K562 (cell line): Measurements from ENCODE around the gene ACSF3.

Experiments
- CEBPG ChIP-seq, 3 experiments: fragments of 200-800 bp in 1 of 3; sonication (Bioruptor generic) in 1 of 3; sonication (generic) in 1 of 3; formaldehyde crosslinking in 1 of 3; IDR thresholded peaks in 2 of 3; conservative IDR thresholded peaks in 1 of 3; 2 replicates each; pipeline versions ENCODE4 v1.6.1 to v1.8.0; 2016 to 2022; ENCODE audit warnings: missing compliant biosample characterization in 2 of 3, missing genetic modification characterization in 2 of 3, mild to moderate bottlenecking in 1 of 3, missing genetic modification reagents in 1 of 3
- CREM ChIP-seq: IDR thresholded peaks from 2 replicates; pipeline ENCODE4 v1.6.1; 2014; ENCODE audit warnings: antibody characterized with exemption, low read depth
- EZH2 ChIP-seq: IDR thresholded peaks from 2 replicates; pipeline ENCODE4 v1.6.1; 2012; ENCODE audit warnings: low read depth, mild to moderate bottlenecking, inconsistent platforms, low read length, borderline replicate concordance
- FOXK1 ChIP-seq: sonication (generic); formaldehyde crosslinking; IDR thresholded peaks from 2 replicates; pipeline ENCODE4 v1.8.0; 2022; ENCODE audit warnings: missing genetic modification reagents, mild to moderate bottlenecking, borderline replicate concordance
- MTA3 ChIP-seq: fragments of 450-650 bp; formaldehyde crosslinking; IDR thresholded peaks from 2 replicates; pipeline ENCODE4 v1.6.1; 2017; ENCODE audit warnings: mild to moderate bottlenecking, borderline replicate concordance
- ZNF282 ChIP-seq: sonication (generic); formaldehyde crosslinking; IDR thresholded peaks from 2 replicates; pipeline ENCODE4 v1.8.1; 2023; ENCODE audit warnings: missing genetic modification reagents
- TF ChIP-seq, protein P1 (sequence below), 3 experiments: IDR thresholded peaks in 2 of 3; conservative IDR thresholded peaks in 1 of 3; 2 replicates each; pipeline ENCODE4 v1.5.1; 2011 to 2012; ENCODE audit warnings: low read length in 3 of 3, mild to moderate bottlenecking in 3 of 3, control low read depth in 2 of 3, improper control_type of control experiment in 1 of 3, inconsistent platforms in 1 of 3, low read depth in 1 of 3, mixed read lengths in 1 of 3, moderate library complexity in 1 of 3; ENCODE audit not compliant: insufficient read depth in 2 of 3
- TF ChIP-seq, protein P2 (sequence below): sonication (generic); formaldehyde crosslinking; IDR thresholded peaks from 2 replicates; pipeline ENCODE4 v1.8.1; 2022; ENCODE audit warnings: missing genetic modification reagents
- TF ChIP-seq, protein P3 (sequence below): sonication (generic); formaldehyde crosslinking; IDR thresholded peaks from 2 replicates; pipeline ENCODE4 v1.8.0; 2022; ENCODE audit warnings: mild to moderate bottlenecking, missing genetic modification reagents

DNA sequence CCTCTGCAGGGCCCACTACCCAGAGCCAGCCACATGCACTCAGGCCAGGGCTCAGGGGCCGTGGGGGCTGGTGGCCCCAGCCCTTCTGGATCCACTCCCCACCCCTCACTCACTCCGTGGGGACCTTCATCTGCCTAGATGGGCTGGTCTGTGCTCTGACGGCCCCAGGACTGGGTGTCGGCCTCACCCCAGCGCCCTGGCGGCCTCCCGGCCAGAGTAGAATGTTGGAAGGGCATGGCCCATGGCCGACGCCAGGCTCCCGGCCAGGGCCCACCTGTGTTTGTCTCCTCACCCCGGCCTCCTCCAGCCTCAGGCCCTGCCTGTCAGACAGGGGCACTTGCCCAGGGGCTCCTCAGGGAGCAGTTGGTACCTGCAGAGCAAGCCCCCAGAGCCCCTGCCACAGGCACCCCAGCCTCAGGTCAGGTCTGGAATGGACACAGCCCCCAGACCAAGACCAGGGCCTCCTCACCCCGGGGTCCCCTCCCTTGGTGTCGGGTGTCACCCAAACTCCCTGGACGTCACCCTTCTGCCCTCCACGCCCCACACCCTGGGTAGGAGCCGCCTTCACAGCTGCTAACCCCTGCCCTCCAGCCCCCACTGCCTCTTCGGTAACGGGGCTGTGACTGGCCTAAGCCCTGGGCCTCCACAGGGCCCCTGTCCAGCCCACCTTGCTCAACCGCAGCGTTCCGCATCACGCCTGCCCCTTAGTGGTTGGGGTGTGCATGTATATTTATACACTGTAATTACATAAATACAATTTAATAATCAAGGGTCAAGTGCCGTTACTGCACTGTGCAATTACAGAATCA is 74.9 kb downstream of the ACSF3 start:
- TF ChIP-seq ZNF282 (CRISPR knock-in tag) = no peak
- no peak for TF ChIP-seq MTA3
- TF ChIP-seq, protein P1, sequence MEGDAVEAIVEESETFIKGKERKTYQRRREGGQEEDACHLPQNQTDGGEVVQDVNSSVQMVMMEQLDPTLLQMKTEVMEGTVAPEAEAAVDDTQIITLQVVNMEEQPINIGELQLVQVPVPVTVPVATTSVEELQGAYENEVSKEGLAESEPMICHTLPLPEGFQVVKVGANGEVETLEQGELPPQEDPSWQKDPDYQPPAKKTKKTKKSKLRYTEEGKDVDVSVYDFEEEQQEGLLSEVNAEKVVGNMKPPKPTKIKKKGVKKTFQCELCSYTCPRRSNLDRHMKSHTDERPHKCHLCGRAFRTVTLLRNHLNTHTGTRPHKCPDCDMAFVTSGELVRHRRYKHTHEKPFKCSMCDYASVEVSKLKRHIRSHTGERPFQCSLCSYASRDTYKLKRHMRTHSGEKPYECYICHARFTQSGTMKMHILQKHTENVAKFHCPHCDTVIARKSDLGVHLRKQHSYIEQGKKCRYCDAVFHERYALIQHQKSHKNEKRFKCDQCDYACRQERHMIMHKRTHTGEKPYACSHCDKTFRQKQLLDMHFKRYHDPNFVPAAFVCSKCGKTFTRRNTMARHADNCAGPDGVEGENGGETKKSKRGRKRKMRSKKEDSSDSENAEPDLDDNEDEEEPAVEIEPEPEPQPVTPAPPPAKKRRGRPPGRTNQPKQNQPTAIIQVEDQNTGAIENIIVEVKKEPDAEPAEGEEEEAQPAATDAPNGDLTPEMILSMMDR (IDR thresholded peaks at IDR 0.05 in 2 of 3, conservative IDR thresholded peaks at IDR 0.05 in 1 of 3; ENCODE audit: insufficient read depth in 2 of 3, low read depth in 1 of 3, low read length in 3 of 3) = peak in 2 of 3 experiments; percentile 30 to 38; a peak in 2 of 6 replicates
- TF ChIP-seq, protein P2, sequence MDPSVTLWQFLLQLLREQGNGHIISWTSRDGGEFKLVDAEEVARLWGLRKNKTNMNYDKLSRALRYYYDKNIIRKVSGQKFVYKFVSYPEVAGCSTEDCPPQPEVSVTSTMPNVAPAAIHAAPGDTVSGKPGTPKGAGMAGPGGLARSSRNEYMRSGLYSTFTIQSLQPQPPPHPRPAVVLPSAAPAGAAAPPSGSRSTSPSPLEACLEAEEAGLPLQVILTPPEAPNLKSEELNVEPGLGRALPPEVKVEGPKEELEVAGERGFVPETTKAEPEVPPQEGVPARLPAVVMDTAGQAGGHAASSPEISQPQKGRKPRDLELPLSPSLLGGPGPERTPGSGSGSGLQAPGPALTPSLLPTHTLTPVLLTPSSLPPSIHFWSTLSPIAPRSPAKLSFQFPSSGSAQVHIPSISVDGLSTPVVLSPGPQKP (CRISPR knock-in tag) = no peak
- TF ChIP-seq, protein P3, sequence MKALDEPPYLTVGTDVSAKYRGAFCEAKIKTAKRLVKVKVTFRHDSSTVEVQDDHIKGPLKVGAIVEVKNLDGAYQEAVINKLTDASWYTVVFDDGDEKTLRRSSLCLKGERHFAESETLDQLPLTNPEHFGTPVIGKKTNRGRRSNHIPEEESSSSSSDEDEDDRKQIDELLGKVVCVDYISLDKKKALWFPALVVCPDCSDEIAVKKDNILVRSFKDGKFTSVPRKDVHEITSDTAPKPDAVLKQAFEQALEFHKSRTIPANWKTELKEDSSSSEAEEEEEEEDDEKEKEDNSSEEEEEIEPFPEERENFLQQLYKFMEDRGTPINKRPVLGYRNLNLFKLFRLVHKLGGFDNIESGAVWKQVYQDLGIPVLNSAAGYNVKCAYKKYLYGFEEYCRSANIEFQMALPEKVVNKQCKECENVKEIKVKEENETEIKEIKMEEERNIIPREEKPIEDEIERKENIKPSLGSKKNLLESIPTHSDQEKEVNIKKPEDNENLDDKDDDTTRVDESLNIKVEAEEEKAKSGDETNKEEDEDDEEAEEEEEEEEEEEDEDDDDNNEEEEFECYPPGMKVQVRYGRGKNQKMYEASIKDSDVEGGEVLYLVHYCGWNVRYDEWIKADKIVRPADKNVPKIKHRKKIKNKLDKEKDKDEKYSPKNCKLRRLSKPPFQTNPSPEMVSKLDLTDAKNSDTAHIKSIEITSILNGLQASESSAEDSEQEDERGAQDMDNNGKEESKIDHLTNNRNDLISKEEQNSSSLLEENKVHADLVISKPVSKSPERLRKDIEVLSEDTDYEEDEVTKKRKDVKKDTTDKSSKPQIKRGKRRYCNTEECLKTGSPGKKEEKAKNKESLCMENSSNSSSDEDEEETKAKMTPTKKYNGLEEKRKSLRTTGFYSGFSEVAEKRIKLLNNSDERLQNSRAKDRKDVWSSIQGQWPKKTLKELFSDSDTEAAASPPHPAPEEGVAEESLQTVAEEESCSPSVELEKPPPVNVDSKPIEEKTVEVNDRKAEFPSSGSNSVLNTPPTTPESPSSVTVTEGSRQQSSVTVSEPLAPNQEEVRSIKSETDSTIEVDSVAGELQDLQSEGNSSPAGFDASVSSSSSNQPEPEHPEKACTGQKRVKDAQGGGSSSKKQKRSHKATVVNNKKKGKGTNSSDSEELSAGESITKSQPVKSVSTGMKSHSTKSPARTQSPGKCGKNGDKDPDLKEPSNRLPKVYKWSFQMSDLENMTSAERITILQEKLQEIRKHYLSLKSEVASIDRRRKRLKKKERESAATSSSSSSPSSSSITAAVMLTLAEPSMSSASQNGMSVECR (CRISPR knock-in tag) = no peak
- no peak for TF ChIP-seq EZH2
- TF ChIP-seq FOXK1 = no peak
- TF ChIP-seq CREM = no peak
- TF ChIP-seq CEBPG (CRISPR knock-in tag; IDR thresholded peaks at IDR 0.05) = no peak
- no peak for TF ChIP-seq CEBPG (tag; conservative IDR thresholded peaks at IDR 0.05 in 1 of 2, IDR thresholded peaks at IDR 0.05 in 1 of 2)
